Ureter (tissue), 1 donor: ENCODE data around the gene ERN1. TPM values are rescaled to one million over a fixed set of nuclear protein-coding genes. Genes with fewer than 3 reads are reported as not detected.

ENCODE experiments used
- DNase-seq: peaks from one replicate; pipeline ENCODE4 v3.0.0-alpha.2; 2020; ENCODE audit warnings: low spot score
- total RNA-seq: library from RNA; stranded (reverse); gene quantifications from one replicate; pipeline ENCODE4 v1.2.4, GENCODE V29; 2023
- donor health status: DM: yes; HTN: yes; CAD: no.

The ERN1 gene
- total RNA-seq, 1 donor from 2014 or later = 49.2 TPM

DNA sequence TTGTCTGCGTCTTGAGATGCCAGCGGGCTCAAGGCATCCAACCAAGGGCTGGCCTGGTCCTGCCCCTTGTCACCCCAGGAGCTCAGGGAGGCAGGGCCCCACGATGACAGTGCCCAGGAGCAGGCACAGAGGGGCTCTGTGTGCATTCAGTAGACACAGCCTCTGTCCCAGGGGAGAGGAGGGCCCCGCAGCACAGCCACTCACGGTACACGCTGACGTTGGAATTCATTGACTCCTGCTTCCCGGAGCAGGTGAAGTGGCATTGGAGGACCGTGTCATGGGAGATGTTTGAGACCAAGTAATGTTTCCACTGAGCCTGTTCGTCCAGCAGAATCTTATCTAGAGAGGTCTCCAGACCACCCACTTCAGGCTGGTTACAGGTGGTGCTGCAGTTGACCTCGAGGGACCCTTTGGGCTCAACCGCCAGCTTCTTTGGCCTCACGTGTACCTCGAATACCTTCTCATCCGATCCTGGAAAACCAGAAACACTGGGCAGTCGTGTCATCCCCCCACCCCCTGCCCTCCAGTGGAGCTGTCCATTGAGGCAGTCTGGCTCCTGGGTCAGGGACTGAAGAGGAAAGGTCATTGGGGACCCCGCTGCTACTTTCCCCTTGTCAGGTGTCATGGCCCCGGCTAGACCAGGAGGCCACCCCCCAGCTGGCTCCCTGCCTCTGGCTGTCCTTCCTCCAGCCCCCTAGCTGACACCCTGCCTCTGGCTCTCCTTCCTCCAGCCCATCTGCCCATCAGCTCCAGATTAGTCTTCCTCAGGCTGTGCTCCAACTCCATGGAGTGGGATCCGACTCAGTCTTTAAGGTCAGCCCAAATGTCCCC, 124.8 kb downstream of the ERN1 start:
- no peak for DNase-seq

GRCh38 chr17:64004218-64004770, 125.7 kb downstream of the ERN1 start:
- no peak for DNase-seq

- DNase-seq = no peak
Measured at GRCh38 chr17:64003526-64004121, 126.3 kb downstream of the ERN1 start.

DNA sequence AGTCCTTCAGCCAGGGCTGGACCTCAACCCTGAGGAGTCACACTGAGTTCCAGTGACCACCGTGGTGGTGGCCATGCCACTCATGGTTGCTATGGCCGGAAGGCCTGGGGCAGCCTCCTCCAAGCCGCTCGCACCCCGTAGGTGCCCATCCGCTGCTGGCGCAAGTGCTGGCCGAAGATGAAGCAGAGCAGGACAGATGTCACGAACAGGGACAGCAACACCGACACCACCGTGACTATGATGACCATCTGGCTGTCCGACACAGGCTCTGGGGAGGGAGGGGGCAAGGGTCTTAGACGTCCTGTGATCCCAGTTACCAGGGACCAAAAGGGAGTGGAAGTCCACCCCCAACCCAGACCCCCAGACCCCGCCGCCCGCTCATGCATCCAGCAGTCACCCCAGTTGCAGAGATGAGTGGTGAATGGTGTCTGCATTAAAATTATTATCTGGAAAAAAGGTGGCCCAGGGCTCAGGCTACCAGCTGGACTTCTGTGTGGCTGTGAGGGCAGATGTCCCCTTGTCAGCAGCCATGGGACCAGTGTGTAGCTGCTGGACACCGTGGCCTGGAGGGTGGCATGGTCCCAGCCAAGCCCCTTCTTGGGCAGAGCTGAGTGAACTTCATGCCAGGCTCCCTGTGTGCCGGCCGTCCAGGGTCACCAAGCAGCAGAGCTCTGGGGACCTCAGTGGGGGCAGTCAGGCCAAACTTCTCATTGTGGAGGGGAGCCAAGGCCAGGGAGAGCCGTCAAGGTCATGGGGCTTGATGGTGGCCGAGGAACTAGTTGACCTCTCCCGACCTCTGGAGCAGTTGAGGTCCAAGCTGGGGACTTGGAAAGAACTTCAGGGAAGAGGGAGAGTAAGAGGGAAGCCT, 127.1 kb downstream of the ERN1 start:
- no peak for DNase-seq

DNA sequence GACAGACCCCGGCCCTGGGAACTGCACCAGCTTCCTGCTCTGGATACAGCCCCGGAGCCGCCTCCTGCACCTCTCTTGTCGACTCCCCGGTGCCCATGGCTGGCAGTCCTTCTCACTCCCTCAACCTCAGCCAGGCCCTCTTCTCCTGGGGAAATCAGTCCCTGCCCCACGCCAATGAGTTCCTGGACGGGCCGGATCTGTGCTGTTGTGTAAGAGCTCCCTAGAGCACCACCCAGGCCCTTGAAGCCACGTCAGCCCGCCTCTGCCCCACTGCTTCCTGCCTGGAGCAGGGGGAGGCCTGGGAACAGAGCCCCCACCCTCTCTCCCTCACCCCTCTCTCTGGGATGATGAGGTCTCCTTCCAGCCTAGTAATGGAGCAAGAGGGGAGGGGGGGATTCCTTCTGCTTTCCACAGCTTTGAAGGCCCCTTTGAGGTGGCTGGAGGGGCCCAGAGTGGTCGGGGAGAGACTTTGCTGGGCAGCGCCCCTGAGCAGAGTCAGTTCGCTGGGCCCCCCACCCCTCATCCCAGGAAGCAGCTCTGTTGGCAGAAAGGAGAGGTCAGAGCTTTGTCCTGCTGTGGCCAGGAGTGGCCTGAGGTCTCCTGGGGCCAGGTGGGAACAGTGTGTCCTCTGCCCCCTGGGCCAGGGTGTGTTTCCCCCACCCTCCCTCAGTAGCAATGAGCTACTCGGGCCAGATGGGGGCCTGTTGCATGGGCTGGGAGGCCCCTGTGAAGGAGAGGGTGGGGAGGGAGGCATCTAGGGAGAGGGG, 128.0 kb downstream of the ERN1 start:
- peak; percentile 67 for DNase-seq

DNA sequence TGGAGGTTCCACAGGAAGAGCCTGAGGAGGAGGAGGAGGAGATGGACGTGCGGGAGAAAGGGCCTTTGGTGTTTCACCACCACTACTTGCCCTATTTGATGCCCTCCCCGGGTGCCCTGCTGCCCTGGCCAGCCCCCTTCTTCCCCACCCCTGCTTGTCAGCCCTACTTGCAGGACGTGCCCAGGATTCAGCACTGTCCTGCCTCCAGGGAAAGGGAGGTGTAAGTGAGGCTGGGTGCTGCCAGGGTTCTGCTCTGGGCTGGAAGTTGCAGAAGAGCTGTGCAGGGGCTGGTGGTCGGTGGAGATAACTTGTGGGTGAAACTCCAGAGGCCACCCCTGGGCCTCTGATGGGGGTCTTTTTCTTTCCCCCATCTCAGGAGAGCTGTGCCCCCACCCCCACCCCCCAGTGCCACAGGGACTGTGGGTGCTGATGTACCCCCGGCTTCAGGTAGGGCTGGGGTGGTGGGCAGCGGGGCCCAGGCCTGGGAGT, 128.8 kb downstream of the ERN1 start:
- DNase-seq = no peak

- DNase-seq = no peak
Measured at GRCh38 chr17:63999680-64000531, 130.0 kb downstream of the ERN1 start.

- DNase-seq = no peak
Measured at GRCh38 chr17:63998721-63999679, 130.9 kb downstream of the ERN1 start.

DNA sequence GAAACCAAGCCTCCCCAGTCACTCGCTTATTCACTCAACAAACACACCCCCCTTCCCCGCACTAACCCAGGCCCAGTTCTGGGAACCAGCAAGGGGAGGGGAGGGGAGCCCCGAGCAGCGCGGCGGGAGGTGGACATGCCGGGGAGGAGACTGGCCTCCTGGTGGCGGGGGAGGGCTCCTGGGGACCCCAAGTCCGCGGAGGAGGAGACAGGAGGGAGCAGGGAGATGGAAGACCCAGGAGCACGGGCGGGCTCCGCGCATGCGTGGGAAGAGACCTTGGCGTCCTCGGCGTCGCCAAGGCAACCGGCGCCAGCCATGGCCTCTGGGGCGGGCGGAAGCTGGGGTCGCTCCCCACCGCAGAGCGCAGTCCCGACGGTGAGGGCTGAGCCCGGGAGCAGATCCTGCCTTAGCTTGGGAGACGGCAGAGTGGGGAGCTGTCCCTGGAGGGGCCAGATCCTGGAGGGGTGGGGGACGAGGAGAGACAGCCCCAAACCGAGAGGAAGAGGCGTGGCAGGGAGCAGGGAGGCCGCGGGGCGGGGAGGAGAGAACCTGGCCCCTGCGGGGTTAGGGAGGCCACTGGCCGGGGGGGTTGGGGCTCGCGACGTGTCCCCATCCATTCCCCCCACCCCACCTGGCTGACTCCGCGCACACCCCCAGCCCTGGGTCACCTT, 131.8 kb downstream of the ERN1 start, which contains the start of gene PRR29:
Gene PRR29, plus strand, starts transcription at position 302 of the 671 bp plus-strand sequence. Its CDS starts 14 bp downstream, at position 316.
- peak; percentile 75 for DNase-seq

DNA sequence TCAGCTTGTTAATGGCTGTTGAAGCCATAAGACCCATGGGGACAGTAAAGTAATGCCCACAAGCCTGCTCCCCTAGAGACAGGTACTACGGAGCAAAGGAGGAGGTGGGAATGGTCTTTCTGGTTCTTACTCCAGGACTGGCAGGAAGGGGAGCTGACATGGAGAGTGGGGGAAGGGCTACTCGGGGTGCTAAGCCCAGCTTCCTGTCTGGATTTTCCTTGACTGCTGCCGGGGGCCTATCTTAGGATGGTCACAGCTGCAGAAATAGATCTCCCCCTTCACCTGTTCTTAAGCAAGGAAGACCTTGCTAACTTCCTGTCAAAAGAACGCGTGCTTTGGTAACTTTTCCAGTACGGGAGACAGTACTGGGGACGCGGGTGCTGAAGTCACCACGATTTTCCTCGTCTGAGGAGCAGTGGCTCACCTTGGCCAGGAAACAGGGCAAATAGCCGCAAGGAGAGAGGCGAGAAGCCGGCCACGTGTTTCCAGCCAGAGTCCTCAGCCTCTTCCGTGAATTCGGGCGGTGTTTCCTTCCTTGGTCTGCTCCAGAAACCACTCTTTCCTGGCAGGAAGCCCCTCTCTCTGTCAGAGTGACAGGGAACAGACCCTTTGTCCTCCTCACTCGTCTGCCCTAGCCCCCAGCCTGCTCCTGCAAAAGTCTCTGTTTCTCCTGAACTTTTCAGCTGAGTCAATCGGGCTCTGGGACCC, 132.4 kb downstream of the ERN1 start:
- DNase-seq = no peak

DNA sequence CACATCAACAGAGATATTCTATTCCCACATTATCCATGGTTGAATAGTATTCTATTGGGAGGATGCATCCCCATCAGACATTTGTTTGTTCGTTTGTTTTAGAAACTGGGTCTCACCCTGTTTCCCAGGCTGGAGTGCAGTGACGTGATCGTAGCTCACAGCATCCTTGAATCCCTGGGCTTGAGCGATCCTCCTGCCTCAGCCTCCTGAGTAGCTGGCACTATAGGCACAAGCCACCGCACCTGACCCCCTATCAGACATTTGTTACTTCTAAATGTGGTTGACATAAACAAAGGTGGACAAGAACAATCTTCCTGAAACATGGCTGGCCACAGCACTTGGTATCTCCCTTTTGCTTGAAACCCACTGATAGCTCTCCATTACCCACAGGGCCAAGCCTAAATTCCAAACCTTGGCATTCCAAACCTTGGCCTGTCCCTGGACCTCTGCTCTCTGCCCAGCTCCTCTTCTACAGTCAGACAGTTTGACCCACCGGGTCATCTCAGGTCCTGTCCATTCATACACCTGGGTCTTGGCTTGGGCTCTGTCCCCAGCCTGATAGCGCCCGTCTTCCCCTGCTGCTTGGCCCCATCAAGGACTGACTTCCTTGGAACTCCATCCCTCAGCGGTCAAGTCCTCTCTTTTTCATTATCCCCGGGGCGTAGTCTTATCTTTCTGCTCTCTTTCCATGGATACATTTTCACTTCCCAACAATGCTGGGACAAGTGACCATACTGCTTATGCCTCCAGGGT, 133.3 kb downstream of the ERN1 start:
- peak; percentile 31 for DNase-seq

- no peak for DNase-seq
Measured at GRCh38 chr17:63995626-63996025, 134.3 kb downstream of the ERN1 start.

- no peak for DNase-seq
Measured at GRCh38 chr17:63993368-63993985, 136.5 kb downstream of the ERN1 start.

DNA sequence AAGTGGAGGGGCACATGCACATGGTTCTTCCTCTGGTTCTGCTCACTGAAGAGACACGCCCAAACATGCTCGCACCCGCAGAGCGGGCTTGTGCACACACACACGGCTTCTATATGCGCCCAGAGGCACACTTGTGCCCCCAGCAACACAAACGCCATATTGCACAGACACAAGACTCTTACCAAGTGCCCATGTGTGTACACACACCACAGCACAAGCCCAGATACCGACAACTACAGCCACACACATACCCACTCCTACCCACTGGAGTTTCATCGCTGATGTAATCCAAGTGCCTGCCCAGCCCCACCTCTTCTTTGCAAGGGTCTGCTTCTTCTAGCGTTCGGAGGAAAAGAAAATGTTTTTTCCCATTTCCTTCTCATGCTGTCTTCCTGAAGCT, 138.3 kb downstream of the ERN1 start:
- no peak for DNase-seq

DNA sequence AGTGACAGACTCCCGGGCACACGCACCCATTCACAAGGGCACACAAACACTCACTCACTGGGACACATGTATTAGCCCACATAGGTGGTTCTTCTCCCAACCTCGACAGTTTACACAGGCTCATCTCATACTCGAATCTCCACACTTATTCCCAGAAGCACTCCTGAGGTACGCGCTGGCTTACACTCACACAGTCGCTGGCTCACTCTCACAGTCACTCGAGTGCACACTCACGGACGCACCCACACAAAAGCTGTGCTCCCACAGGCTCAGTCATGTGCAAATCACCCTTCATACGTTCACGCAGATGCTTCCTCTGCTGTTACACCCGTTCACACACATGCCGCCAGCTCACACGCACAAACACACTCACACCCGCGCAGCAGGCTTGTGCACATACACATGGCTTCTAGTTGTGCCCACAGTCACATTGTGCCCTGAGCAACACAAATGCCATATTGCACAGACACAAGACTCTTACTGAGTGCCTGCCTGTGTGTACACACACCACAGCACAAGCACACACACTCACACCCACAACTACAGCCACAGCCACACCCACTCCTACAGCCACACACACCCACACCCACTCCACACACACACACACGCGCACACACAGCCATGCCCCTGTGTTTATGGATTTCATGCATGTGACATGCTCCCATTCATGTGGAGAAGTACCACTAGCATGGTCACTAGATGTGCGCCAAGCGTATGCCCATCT, 140.2 kb downstream of the ERN1 start:
- DNase-seq = no peak
